A549 (cell line): ENCODE measurements around the gene KLHL22.

ENCODE experiments used
- BCL3 ChIP-seq: fragments of >200 bp; sonication (Bioruptor Twin); formaldehyde crosslinking; IDR thresholded peaks from 3 replicates; pipeline ENCODE4 v1.6.1; 2016
- CTCF ChIP-seq: fragments of >200 bp; sonication (Bioruptor Twin); formaldehyde crosslinking; IDR thresholded peaks from 3 replicates; pipeline ENCODE4 v1.5.1; 2016
- EHMT2 ChIP-seq: fragments of 200-600 bp; sonication (generic); IDR thresholded peaks from 2 replicates; pipeline ENCODE4 v1.6.1; 2016; ENCODE audit warnings: antibody characterized with exemption, low read depth, mild to moderate bottlenecking, moderate library complexity
- POLR2A ChIP-seq: IDR thresholded peaks from 2 replicates; pipeline ENCODE4 v1.6.1; 2012; ENCODE audit warnings: mild to moderate bottlenecking, low read length
- REST ChIP-seq: fragments of 200-600 bp; sonication (generic); IDR thresholded peaks from 2 replicates; pipeline ENCODE4 v1.6.1; 2016; ENCODE audit warnings: antibody characterized with exemption, mild to moderate bottlenecking, moderate library complexity

- TF ChIP-seq CTCF: no peak
- no peak for TF ChIP-seq POLR2A
- TF ChIP-seq REST: no peak
- TF ChIP-seq EHMT2: no peak
- no peak for TF ChIP-seq BCL3
Observed at GRCh38 chr22:20397498-20397897, 98.1 kb downstream of the KLHL22 start.
